CD4-positive, alpha-beta T cell treated with Interferon alpha-2 for 1 hour (primary cell): ENCODE results near the gene ZNF219.
A peak's percentile ranks its signal among the peaks of the same experiment; 100 is the strongest.

ENCODE experiments used
- DNase-seq, 2 donors: peaks; one replicate each; pipeline ENCODE4 v3.0.0-alpha.2; 2020 to 2022

ZNF219 gene

DNA sequence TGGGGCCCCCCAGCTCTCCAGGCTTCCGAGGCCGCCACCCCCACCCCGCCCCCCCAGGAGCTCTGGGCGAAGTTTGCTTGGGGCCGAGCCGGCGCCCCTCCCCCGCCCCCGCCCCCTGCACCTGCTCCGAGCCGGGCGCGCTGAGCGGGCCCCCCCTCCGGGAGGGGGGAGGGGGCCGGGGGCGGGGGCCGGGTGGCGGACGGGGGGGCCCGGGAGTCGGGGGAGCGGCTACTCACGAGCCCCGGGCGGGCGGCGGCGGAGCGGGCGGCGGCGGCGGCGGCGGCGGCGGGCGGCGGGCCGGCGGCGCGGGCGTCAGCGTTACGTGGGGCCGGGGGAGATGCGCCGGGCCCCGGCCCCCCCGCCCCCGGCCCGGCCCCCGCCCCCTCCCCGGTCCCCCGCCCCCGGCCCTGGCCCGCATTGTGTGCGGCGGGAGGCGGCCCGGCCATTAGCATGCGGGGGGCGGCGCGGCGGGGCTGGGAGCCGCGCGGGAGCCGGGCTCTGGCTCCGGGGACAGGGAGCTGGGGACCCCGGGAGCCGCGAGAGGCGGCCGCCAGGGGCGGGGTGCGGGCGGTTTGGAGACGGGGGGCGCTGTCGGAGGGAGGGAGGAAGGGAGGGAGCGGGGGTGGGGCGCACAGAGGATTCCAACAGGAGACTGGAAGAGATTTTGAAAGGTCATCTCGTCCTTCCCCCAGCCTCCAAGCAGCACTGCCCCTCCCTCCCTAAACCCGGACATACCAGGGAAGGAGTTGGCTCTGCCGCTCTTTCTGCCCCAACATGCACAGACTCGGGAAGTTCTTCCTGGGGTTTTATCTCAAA lies at the start of gene ZNF219:
ZNF219 (minus strand) TSS at position 580 of the 816 bp plus-strand sequence. CDS start 5,064 bp downstream, outside the sequence.
- peak; percentile 24 to 63 for DNase-seq

- DNase-seq = no peak
Measured at GRCh38 chr14:21145437-21145836, 47.0 kb upstream of the ZNF219 start.

DNA sequence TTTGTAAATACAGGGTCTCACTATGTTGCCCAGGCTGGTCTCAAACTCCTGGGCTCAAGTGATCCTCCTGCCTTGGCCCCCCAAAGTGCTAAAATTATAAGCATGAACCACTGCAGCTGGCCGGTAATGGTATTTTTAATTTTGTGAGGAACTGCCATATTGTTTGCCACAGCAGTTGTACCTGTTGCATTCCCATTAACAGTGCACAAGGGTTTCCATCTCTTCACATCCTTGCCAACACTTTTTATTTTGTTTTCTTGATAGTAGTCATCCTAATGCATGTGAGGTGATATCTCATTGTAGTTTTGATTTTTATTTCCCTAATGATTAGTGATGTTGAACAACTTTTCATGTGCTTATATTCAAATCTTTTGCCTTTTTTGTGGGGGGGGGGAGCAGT lies 43.9 kb upstream of the ZNF219 start:
- no peak for DNase-seq

DNA sequence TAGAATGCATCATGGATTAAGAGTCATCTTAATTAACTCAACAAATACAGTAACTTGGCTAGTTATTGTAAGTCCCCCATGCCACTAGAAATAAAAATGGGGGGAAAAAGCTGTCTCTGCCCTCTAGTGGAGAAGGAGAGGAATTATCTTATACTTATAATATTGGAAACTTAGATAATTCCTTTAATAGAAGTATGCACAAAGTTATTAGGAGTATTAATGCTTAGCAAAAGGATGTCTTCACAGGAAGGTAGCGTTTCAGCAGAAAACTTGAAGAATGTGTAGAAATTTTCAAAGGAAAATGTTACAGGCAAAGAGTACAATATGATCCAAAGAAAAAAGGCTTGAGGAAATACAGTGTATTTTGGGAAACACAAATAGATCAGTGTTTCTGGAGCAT lies 37.6 kb upstream of the ZNF219 start:
- DNase-seq = peak in 1 of 2 donors; percentile 21

GRCh38 chr14:21133901-21134300 lies 35.4 kb upstream of the ZNF219 start:
- DNase-seq = no peak

- no peak for DNase-seq
Measured at GRCh38 chr14:21123429-21123828, 25.0 kb upstream of the ZNF219 start.

DNA sequence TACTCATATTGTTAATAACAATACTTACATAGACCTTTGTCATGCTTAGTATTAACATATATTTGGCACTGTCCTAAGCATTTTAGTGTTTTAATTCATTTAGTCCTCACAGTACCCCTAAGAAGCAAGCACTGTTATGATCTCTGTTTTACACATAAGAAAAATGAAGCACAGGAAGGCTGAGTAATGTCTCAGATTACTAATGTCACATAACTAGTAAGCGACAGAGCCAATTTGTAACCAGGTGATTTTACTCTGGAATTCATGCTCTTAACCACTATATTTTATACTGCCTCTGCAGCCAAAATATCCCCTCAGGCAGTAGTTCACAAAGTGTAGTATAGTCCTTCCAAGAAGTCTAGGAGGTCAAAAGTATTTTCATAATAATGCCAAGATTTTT lies 22.7 kb upstream of the ZNF219 start:
- no peak for DNase-seq

- no peak for DNase-seq
Measured at GRCh38 chr14:21120686-21121085, 22.2 kb upstream of the ZNF219 start.

DNA sequence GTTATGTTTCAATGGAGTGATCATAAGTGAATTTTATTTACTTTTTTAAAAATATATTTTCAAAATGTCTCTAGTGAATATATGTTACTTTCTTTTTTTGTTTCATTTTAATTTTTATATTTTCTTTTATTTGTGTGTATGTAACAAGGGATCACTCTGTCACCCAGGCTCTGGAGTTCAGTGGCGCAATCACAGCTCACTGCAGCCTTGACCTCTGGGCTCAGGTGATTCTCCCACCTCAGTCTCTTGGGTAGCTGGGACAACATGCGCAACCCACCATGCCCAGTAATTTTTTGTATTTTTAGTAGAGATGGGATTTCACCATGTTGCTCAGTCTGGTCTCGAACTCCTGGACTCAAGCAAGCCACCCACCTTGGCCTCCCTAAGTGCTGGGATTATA lies 20.5 kb upstream of the ZNF219 start:
- no peak for DNase-seq

GRCh38 chr14:21113369-21113768 lies 14.9 kb upstream of the ZNF219 start:
- DNase-seq = no peak

DNA sequence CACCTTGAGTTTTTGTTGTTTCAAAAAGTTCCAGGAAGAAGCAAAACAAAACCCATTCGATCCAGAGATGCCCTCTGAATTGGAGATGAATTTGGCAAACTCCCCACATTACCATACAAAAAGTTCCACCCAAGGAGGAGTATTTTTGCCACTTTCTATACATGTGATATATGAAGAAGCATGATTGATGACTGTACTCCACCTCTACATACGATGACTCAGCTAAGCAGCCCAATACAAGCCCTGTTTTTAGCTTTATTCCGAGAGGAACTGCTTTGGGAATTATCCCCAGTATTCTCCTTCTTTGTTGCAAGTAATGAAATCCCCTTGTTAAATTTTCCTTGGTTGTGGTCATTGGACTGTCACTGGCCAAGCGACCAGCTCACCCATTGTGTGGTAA lies 13.8 kb upstream of the ZNF219 start:
- no peak for DNase-seq

- DNase-seq = no peak
Measured at GRCh38 chr14:21109377-21110138, 11.1 kb upstream of the ZNF219 start.

DNA sequence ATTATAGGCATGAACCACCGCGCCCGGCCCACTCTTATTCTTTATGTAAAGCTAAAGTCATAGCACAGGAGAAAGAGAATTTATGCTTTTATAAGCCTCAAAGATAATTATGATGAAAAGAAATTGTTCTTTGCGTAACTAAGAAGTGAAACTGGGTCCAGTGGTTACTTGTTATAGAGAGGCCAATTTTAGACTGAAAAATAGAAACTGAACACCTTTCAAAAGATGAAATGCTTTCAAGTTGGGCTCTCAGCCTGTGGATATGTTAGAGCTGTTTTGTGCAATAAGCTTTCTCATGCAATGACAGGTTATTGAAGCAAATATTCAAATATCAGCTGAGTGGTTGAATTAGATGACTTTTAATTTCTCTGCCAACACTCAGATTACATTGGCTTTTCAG lies 10.3 kb upstream of the ZNF219 start:
- DNase-seq = no peak

DNA sequence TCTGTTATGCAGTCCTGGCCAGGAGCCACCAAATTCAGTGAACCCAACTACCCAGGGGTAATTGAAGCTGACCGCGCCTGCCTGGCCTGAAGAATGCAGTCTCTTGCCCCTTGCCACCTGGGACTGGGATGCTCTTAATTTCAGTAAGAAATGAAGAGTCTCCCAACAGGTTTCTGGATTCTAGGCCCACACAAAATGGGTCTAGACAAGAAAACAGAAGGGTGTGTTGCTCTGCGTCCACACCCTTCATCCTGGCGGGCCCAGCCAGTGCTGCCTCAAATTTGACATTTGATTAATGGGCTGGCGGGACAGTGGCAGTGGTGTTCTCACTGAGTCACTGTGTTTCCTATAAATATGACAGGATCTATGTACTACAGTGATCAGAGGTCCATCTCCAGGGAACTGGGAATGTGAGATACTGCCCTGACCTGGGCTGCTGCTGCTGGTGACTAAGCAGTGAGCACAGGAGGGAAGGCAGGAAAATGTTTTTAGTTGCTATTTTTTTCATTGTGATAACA lies 8.9 kb upstream of the ZNF219 start:
- no peak for DNase-seq

DNA sequence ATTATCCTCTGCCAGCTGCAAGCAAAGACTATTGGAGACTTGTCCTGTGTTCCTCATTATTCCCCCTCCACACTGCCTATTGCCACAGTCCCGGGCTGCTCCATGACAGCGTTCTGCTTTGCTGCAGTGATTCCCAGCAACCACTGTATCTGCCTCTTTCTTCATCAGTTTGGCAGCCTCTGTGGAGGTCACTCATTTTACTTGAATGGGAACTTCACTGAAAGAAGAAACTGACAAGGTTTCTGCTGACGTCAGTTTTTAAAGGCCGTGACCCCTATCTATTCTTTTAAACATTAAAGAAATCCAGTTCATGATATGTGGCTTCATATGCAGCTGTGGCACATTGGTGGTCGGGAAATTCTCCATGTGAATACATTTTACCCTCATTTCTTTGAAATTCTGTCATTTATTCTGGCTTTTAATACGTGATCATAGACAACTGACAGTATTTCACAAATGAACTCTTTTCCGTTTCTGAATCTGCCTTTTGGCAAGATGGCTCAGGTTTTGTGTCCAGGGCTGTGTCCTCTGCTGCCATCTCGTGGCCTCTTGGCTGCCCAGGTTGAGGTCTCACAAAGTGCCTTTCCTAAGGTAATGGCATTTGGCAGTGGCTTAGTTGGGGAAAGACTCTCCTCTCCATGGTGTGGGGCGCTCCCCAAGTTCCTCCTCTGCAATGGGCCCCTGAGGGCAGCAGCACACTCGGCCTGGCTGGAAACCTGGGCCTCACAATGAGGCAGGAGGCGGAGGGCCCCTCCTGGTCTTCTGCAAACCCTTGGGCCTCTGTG lies 8.2 kb upstream of the ZNF219 start:
- DNase-seq = peak; percentile 76 to 85

- no peak for DNase-seq
Measured at GRCh38 chr14:21106176-21106497, 7.7 kb upstream of the ZNF219 start.

DNA sequence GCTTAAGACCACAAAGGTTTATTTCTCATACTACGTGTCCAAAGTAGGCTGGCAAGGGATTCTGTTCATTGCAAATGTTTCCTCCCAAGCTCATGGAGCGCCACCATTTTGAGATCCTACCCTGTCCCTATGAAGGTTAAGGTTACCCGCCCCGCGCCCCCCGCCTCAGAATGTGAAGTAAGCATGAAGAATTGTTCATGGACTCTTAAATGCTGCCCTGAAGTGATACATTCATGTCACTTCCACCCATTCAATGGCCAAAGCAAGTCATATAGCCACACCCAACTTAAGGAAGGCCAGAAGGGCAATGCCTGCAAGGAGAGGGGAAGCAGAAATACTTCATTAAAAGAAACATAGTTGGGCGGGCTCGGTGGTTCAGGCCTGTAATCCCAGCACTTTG lies 6.6 kb upstream of the ZNF219 start:
- no peak for DNase-seq

- peak; percentile 57 to 71 for DNase-seq
Measured at GRCh38 chr14:21104448-21105060, 6.1 kb upstream of the ZNF219 start.

DNA sequence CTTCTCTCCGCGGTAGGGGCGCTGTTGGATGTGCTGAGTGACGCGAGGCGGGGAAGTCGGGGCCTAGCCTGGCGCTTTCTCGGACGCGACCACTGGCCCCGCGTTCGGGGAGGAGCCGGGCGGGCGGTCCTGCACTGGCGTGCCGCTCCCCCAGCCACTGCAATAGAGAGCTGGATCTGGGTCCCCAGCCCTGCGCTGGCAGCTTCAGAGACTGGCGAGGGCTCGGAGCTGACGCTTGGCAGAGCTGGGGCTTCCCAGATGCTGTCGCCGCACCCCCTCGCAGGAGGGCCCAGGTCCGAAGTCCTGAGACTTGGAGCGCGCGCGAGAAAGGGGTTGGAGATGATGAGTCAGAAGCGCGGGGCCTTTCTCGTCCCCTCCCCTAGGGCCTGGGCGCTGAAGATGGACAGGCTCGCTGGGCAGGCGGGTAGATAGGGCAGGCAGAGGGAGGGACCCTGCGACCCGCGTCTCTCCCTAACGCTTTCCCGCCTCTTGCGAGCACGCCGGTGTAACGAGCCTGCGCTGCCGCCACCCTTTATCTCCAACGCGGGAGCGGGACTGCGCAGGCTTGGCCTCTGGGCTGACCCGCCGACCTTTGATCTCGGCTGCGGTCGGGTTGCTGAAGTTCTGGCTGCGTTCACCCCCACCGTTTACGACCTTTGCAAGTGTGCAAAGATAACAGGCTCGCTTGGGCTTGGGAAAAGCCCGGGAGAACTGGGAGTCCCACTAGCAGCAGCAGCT lies 5.4 kb upstream of the ZNF219 start:
- DNase-seq = peak; percentile 93 to 95

DNA sequence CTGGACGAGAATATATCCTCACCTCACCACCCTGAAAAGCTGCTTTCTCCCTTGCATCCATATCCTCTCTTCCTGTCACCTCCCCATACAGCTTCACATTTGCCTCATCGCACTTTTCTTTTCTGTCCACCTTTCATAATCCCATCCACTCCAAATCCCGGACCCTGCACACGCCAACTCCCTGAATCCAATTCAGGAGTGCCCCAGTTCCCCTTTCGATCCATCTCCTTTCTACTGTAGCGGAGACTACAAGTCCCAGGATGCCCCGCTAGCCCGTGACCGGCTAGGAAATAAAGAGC lies 4.9 kb upstream of the ZNF219 start:
- no peak for DNase-seq

DNA sequence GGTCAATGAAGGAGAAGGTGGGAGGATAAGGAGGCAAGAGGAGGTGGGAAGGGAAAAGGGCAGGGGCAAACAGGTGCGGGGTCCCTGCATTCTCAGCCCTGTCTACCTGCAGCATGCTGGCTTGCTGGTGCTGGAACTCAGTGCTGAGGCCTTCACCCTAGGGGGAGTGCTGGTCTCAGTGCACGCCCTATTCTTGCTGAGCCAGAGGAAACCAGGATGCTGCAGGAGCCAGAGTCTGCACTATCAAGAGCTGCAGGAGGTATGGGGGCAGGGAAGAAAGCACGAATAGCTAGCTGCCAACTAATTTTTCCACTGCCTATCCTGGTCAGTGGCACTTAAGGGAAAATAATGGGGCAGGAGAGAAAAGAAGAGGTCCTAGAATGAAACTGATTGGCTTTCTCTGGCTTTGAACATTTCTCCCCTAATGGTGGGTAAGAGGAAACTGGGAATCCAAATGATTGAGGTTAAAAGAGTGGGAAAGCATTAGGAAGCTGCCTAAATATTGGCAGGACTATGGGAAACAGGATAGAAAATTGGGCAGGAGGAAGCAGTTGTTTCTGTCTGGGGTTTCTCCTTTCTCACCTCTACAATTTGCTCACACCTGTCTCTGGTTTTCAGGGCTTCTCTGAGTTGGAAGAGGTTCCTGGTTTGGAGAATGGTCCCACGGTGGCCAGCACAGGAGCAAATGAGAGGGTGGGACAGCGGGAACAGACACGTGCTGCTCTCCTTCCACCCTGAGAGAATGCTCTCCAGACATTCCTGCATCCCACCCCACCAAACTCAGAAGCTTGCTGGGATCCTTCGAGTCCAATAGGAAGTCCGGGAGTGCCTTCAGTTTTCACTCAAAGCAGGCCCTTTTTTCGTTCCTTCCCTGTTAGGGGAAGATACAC lies 4.3 kb upstream of the ZNF219 start:
- no peak for DNase-seq
